HepG2 (cell line): ENCODE data around the gene DOCK1. TPM values are rescaled to one million over a fixed set of nuclear protein-coding genes. Genes with fewer than 3 reads are reported as not detected.

Experiments
- KIAA2018 ChIP-seq: sonication (generic); formaldehyde crosslinking; IDR thresholded peaks from 2 replicates; pipeline ENCODE4 v1.5.0; 2020; ENCODE audit warnings: mild to moderate bottlenecking, missing genetic modification reagents, borderline replicate concordance
- MYC ChIP-seq: sonication (generic); formaldehyde crosslinking; IDR thresholded peaks from 2 replicates; pipeline ENCODE4 v1.9.0; 2021; ENCODE audit warnings: missing genetic modification reagents, borderline replicate concordance
- REXO4 ChIP-seq: sonication (generic); formaldehyde crosslinking; IDR thresholded peaks from 2 replicates; pipeline ENCODE4 v1.8.0; 2022; ENCODE audit warnings: missing genetic modification reagents, mild to moderate bottlenecking, borderline replicate concordance
- ZNF703 ChIP-seq: sonication (generic); formaldehyde crosslinking; IDR thresholded peaks from 2 replicates; pipeline ENCODE4 v1.5.1; 2020; ENCODE audit warnings: missing genetic modification reagents, mild to moderate bottlenecking, moderate library complexity, borderline replicate concordance
- ZNF749 ChIP-seq: sonication (generic); formaldehyde crosslinking; IDR thresholded peaks from 2 replicates; pipeline ENCODE4 v1.8.0; 2022; ENCODE audit warnings: mild to moderate bottlenecking, missing genetic modification reagents, moderate library complexity, borderline replicate concordance
- polyA plus RNA-seq, 8 experiments: library from polyadenylated mRNA; depleted of rRNA in 3 of 8; stranded (reverse) in 7 of 8; unstranded in 1 of 8; fragments of >200 nt; fragmentation: Illumina TruSeq in 4 of 8; extraction: Trizol in 4 of 8; gene quantifications; 2 replicates each; pipeline versions ENCODE4 v1.2.1 to v1.2.3, GENCODE V29; 2011 to 2016; ENCODE audit warnings: low read depth in 4 of 8, missing spikeins in 1 of 8, mixed read lengths in 1 of 8; ENCODE audit not compliant: insufficient read depth in 1 of 8
- total RNA-seq, 5 experiments: library from RNA; depleted of rRNA; stranded (reverse); fragments of >200 nt; fragmentation: Illumina TruSeq; extraction: Trizol; gene quantifications; 2 replicates each; pipeline ENCODE4 v1.2.3, GENCODE V29; 2016; ENCODE audit warnings: low read depth in 1 of 5

DOCK1 gene
- total and polyA plus RNA-seq, 2 of the 13 experiments (the other 11 are each of a cell fraction or from before 2014, with no cell fraction given): 8.3 to 25.5 TPM

GRCh38 chr10:127424594-127425264 is 519.5 kb downstream of the DOCK1 start (continued):
- TF ChIP-seq REXO4 (CRISPR knock-in tag): no peak
- TF ChIP-seq ZNF749 (CRISPR knock-in tag): no peak
- no peak for TF ChIP-seq MYC (CRISPR knock-in tag)
- no peak for TF ChIP-seq KIAA2018 (CRISPR knock-in tag)
- TF ChIP-seq ZNF703 (CRISPR knock-in tag): no peak
